ENCODE data around the gene HMGN2. TPM values are rescaled to one million over a fixed set of nuclear protein-coding genes. Genes with fewer than 3 reads are reported as not detected.

Gene HMGN2
- 100 to 1,000 TPM; 755 to 762 TPM for total RNA-seq

DNA sequence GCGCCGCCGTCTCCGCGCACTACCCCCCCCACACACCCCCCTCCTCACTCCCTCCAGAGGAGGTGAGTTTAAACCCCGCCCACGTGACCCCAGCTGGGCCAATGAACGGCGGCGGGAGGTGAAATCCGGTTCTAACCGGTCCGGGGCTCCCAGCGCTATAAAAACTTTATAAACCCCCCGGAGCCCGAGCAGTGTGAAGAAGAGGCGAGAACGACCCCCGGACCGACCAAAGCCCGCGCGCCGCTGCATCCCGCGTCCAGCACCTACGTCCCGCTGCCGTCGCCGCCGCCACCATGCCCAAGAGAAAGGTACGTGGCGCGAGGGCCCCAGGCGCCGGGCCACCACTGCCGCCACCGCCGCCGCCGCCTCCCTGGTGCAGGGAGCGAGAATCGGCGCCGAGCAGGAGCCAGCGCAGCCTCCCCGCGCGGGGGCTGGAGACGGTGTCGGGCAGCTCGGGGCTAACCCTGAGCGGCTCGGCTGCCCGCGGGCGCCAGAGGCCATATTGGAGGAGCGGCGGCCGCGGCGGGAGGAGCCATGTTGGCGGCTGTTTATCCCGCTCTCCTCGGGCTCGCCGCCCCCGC is at the start of gene HMGN2:
TSS of gene HMGN2 (plus strand) at position 121 of the 581 bp plus-strand sequence. CDS start at position 294, 173 bp downstream.
- POLR2A ChIA-PET = interaction anchor here (0.5 to 3.3 kb wide), 11 partner anchors 9 to 392 kb away, joined by 3 to 19 read pairs (median 3); partner anchors contain the start of gene DHDDS
- intact Hi-C loops (cut with micrococcal nuclease) = loop anchor here (1.0 to 5.0 kb wide), 6 partner anchors 29 to 392 kb away; partner anchors contain the start of genes DHDDS, PDIK1L and UBXN11
- no peaks in the 10 kb centered on the region for H3K9me3 Mint-ChIP-seq
- peak within 1 kb of the TSS; percentile 89 for H3K4me3 Mint-ChIP-seq
- peak within 1 kb of the TSS; percentile 97 for H3K27ac Mint-ChIP-seq
- H3K4me1 Mint-ChIP-seq (ENCODE audit: low read depth) = peaks cover 50% of the 10 kb centered on the region
- H3K27me3 Mint-ChIP-seq = no peaks in the 10 kb centered on the region
- H3K36me3 Mint-ChIP-seq = peaks cover 48% of the 10 kb centered on the region
- CTCF ChIA-PET = interaction anchor here (0.6 to 2.6 kb wide), 9 partner anchors 28 to 327 kb away, joined by 3 to 15 read pairs (median 3); partner anchors contain the start of genes CEP85 and DHDDS
- DNase-seq = peak; percentile 93

DNA sequence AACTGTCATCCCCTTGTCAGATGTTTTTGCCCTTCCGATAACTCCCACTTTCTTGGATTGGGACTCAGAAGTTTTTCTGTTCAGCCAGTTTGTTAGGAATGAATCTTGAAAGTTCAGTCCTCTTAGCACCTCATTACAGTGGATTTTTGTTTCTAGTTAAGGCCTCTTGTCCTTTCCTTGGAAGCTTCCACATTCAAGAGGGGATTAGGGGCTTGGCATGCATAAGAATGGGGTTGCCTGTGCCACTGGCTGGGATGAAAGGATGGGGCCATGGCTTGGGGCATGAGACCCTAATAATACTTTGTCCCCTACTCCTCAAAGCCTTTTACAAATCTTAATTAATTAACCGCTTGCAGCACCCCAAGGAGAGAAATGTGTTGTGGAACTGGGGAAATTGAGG is 42.5 kb upstream of the HMGN2 start:
- no peak overlapping the region for H3K4me3 Mint-ChIP-seq
- ChIA-PET CTCF (interaction anchor here (2.7 to 3.9 kb wide), 2 partner anchors 12 to 41 kb away, joined by 15 to 18 read pairs; partner anchors contain the start of gene HMGN2), POLR2A (no interaction called here)
- intact Hi-C loops (cut with micrococcal nuclease) = no loop called here
- H3K27ac Mint-ChIP-seq = no peak overlapping the region
- H3K9me3 Mint-ChIP-seq = no peaks in the 10 kb centered on the region
- H3K4me1 Mint-ChIP-seq (ENCODE audit: low read depth) = peaks cover 23% of the 10 kb centered on the region
- no peak for DNase-seq
- peaks cover 7% of the 10 kb centered on the region for H3K36me3 Mint-ChIP-seq
- no peaks in the 10 kb centered on the region for H3K27me3 Mint-ChIP-seq

DNA sequence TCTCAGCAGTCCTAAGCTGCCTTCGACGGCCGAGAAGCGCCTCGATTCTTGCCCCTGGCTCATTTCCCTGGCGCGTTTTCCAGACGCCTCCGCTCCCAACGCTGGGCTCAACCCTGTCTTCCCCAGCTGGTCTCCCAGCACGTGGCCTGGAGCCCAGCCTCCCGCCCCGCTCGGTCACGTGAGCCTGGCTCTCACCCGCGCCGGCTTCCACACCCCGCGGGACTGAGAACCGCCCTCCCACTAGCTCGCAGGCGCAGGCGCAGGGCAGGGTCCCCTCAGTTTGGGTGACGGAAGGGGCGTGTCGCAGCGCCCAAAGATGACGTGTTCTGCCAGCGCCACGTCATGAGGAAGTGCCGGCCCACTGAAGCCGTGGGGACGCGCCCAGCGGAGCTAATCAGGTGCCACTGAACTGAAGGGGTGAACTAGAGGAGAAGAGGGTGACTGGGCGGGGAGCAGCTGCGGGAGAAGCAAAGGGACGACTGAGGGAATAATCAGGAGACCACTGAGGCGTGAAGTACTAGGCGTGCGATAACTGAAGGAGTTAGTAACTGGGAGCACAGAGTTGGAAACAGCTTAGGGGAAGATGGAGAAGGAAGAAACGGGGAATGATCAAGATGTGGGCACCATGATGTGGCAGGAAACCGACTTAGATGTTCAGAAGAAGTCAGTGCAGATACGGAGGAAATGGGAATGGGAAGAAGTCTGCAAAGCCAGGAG is 40.1 kb upstream of the HMGN2 start, which contains the start of gene DHDDS:
TSS of gene DHDDS (plus strand) at position 343 of the 717 bp plus-strand sequence. CDS start 625 bp downstream, outside the sequence.
- Mint-ChIP-seq H3K27ac (peak within 1 kb of the TSS; percentile 80), H3K4me1 (ENCODE audit: low read depth) (peaks cover 23% of the 10 kb centered on the region), H3K36me3 (peaks cover 7% of the 10 kb centered on the region), H3K27me3 (no peaks in the 10 kb centered on the region), H3K4me3 (peak within 1 kb of the TSS; percentile 91), H3K9me3 (no peaks in the 10 kb centered on the region)
- peak; percentile 99 for DNase-seq
- POLR2A ChIA-PET = interaction anchor here (0.8 to 2.2 kb wide), 8 partner anchors 8 to 143 kb away, joined by 3 to 19 read pairs (median 3); partner anchors contain the start of gene HMGN2
- intact Hi-C loops (cut with micrococcal nuclease) = loop anchor here (1.0 kb wide), 2 partner anchors 40 to 113 kb away; partner anchors contain the start of gene HMGN2
- CTCF ChIA-PET = interaction anchor here (0.8 to 3.9 kb wide), 15 partner anchors 13 to 263 kb away, joined by 3 to 32 read pairs (median 3); partner anchors contain the start of genes CEP85, HMGN2 and ZNF593

- peak overlapping the region; percentile 80 for H3K27ac Mint-ChIP-seq
- peaks cover 8% of the 10 kb centered on the region for H3K36me3 Mint-ChIP-seq
- H3K4me1 Mint-ChIP-seq (ENCODE audit: low read depth) = peaks cover 23% of the 10 kb centered on the region
- intact Hi-C loops (cut with micrococcal nuclease) = loop anchor here (1.0 kb wide), 2 partner anchors 40 to 113 kb away; partner anchors contain the start of gene HMGN2
- no peaks in the 10 kb centered on the region for H3K9me3 Mint-ChIP-seq
- ChIA-PET CTCF (interaction anchor here (0.8 to 3.9 kb wide), 15 partner anchors 14 to 263 kb away, joined by 3 to 32 read pairs (median 3); partner anchors contain the start of genes CEP85, HMGN2 and ZNF593), POLR2A (interaction anchor here (0.8 to 2.2 kb wide), 8 partner anchors 7 to 144 kb away, joined by 3 to 19 read pairs (median 3); partner anchors contain the start of gene HMGN2)
- peak overlapping the region; percentile 91 for H3K4me3 Mint-ChIP-seq
- no peaks in the 10 kb centered on the region for H3K27me3 Mint-ChIP-seq
- no peak for DNase-seq
Observed at GRCh38 chr1:26432793-26433192, 39.4 kb upstream of the HMGN2 start.

DNA sequence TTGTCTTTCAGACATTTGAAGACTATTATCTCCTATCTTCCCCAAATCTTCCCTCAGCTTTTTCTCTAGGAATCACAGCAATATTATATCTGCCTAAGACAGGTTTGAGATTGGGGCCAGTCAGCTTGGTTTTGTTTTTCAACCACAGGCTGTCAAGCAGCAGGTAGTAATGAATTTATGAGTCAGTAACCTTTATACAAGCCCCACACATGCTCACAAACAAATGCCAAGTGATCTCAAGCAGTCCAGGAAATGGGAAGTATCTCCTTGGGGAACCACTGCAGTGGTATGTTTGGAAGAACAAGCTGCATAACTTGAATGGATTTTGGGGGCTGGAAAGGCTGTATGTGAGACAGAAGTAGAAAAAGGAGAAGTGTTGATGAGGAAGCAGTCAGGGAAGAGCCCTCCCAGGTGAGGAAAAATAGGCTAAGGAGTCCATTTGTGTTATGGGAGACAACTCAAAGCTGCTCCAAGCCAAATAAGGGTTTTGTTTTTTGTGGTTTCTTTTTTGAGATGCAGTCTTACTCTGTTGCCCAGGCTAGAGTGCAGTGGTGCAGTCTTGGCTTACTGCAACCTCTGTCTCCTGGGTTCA is 38.0 kb upstream of the HMGN2 start:
- intact Hi-C loops (cut with micrococcal nuclease) = no loop called here
- peaks cover 23% of the 10 kb centered on the region for H3K4me1 Mint-ChIP-seq (ENCODE audit: low read depth)
- peaks cover 16% of the 10 kb centered on the region for H3K36me3 Mint-ChIP-seq
- H3K9me3 Mint-ChIP-seq = no peaks in the 10 kb centered on the region
- CTCF ChIA-PET = interaction anchor here (3.8 kb wide), 1 partner anchor 17 kb away, joined by 32 read pairs; no protein-coding TSS in a partner anchor
- no peak overlapping the region for H3K27ac Mint-ChIP-seq
- POLR2A ChIA-PET = no interaction called here
- no peak overlapping the region for H3K4me3 Mint-ChIP-seq
- no peaks in the 10 kb centered on the region for H3K27me3 Mint-ChIP-seq
- no peak for DNase-seq

DNA sequence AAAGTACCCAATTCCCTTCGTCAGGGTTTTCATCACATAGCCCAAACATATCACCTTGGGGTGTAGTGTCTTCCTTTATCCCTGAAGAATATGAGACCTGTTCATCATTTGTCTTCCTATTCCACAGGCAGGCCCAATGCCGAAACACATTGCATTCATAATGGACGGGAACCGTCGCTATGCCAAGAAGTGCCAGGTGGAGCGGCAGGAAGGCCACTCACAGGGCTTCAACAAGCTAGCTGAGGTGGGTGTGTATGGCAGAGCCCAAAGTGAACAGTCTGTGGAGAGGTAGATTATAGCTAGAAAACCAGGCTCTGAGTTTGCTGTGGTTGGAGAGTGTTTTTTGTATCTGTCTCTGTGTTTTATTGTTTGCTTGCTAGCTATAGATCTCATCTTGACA is 34.2 kb upstream of the HMGN2 start:
- H3K27ac Mint-ChIP-seq = no peak overlapping the region
- no peaks in the 10 kb centered on the region for H3K9me3 Mint-ChIP-seq
- H3K36me3 Mint-ChIP-seq = peaks cover 33% of the 10 kb centered on the region
- H3K4me1 Mint-ChIP-seq (ENCODE audit: low read depth) = peaks cover 9% of the 10 kb centered on the region
- H3K27me3 Mint-ChIP-seq = no peaks in the 10 kb centered on the region
- intact Hi-C loops (cut with micrococcal nuclease) = no loop called here
- DNase-seq = no peak
- H3K4me3 Mint-ChIP-seq = no peak overlapping the region
- ChIA-PET POLR2A (no interaction called here), CTCF (no interaction called here)

- no peak for DNase-seq
- POLR2A ChIA-PET = interaction anchor here (1.0 kb wide), 1 partner anchor 8 kb away, joined by 3 read pairs; the partner anchor contains the start of gene DHDDS
- H3K36me3 Mint-ChIP-seq = peaks cover 42% of the 10 kb centered on the region
- CTCF ChIA-PET = no interaction called here
- no peaks in the 10 kb centered on the region for H3K27me3 Mint-ChIP-seq
- intact Hi-C loops (cut with micrococcal nuclease) = no loop called here
- H3K4me1 Mint-ChIP-seq (ENCODE audit: low read depth) = no peaks in the 10 kb centered on the region
- no peaks in the 10 kb centered on the region for H3K9me3 Mint-ChIP-seq
- H3K27ac Mint-ChIP-seq = no peak overlapping the region
- H3K4me3 Mint-ChIP-seq = no peak overlapping the region
Observed at GRCh38 chr1:26440259-26440658, 32.0 kb upstream of the HMGN2 start.

GRCh38 chr1:26449868-26450267 is 22.4 kb upstream of the HMGN2 start:
- no peak overlapping the region for H3K4me3 Mint-ChIP-seq
- H3K9me3 Mint-ChIP-seq = no peaks in the 10 kb centered on the region
- CTCF ChIA-PET = interaction anchor here (2.8 kb wide), 1 partner anchor 33 kb away, joined by 10 read pairs; no protein-coding TSS in a partner anchor
- H3K27ac Mint-ChIP-seq = no peak overlapping the region
- H3K27me3 Mint-ChIP-seq = no peaks in the 10 kb centered on the region
- H3K36me3 Mint-ChIP-seq = peaks cover 32% of the 10 kb centered on the region
- no peaks in the 10 kb centered on the region for H3K4me1 Mint-ChIP-seq (ENCODE audit: low read depth)
- DNase-seq = no peak
- intact Hi-C loops (cut with micrococcal nuclease) = no loop called here
- POLR2A ChIA-PET = no interaction called here

DNA sequence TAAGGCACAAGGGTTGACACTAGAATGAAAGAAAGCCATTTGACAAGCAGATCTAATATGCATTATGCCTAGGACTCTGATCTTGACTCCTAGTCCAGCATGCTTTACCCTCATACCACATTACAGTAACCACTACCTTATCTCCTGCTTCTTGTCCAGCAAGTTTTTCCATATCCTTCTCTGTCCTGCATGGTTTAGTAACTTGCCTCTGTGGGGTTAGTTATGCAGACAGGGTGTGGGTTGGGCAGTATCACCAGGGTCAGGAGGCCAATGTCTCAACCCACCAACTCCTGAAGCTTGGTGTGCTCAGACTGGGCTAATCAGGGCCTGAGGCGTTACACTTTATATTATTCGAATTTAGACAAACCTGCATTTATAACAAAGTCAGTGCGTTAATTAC is 21.3 kb upstream of the HMGN2 start:
- Mint-ChIP-seq H3K4me1 (ENCODE audit: low read depth) (no peaks in the 10 kb centered on the region), H3K9me3 (no peaks in the 10 kb centered on the region), H3K27ac (no peak overlapping the region), H3K27me3 (no peaks in the 10 kb centered on the region), H3K4me3 (no peak overlapping the region), H3K36me3 (peaks cover 33% of the 10 kb centered on the region)
- DNase-seq = no peak
- intact Hi-C loops (cut with micrococcal nuclease) = no loop called here
- ChIA-PET POLR2A (no interaction called here), CTCF (no interaction called here)

DNA sequence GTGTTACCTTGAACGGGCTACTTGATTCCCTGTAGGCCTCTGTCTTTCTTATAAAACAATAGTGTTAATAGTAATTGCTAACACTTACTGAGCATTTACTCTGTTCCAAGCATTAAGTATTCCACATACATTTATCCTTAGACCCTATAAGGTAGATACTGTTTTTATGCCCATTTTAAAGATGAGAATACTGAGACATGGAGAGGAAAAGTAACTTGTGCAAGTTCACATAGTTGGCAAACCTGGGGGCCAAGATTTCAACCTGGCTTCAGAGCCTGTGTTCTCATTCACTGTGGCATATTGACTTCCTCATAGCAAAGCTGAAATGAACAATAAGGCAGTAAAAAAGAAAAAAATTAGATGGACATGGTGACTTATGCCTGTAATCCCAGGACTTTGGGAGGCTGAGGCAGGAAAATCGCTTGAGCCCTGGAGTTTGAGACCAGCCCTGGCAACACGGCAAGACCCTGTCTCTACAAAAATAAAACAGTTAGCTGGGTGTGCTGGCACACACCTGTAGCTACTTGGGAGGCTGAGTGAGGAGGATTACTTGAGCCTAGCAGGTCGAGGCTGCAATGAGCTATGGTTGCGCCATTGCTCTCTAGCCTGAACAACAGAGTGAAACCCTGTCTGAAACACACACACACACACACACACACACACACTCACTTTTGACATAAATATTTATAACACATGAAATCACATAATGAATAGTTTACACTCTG is 19.6 kb upstream of the HMGN2 start:
- intact Hi-C loops (cut with micrococcal nuclease) = no loop called here
- H3K36me3 Mint-ChIP-seq = peaks cover 24% of the 10 kb centered on the region
- no peak overlapping the region for H3K4me3 Mint-ChIP-seq
- no peaks in the 10 kb centered on the region for H3K27me3 Mint-ChIP-seq
- CTCF ChIA-PET = interaction anchor here (0.7 kb wide), 1 partner anchor 36 kb away, joined by 3 read pairs; no protein-coding TSS in a partner anchor
- no peaks in the 10 kb centered on the region for H3K4me1 Mint-ChIP-seq (ENCODE audit: low read depth)
- no peak for DNase-seq
- H3K9me3 Mint-ChIP-seq = no peaks in the 10 kb centered on the region
- no peak overlapping the region for H3K27ac Mint-ChIP-seq
- POLR2A ChIA-PET = no interaction called here

DNA sequence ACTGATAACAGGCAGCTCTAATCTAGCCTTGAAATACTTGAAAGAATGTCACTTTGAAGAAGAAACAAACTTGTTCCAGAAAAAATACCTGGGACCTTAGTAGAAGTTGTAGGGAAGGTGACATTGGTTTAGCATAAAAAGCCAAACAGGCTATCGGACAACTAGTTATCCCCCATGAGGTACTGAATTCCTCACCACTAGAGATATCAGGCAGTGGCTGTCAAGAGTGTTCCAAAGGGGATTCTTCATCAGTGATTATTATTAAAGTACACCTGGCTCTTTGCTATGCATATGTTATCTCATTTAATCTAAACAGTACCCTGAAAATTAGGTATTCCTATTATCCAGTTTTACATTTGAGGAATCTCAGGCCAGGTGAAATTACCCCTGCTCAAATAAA is 13.1 kb upstream of the HMGN2 start:
- H3K27me3 Mint-ChIP-seq = no peaks in the 10 kb centered on the region
- H3K4me3 Mint-ChIP-seq = no peak overlapping the region
- intact Hi-C loops (cut with micrococcal nuclease) = no loop called here
- ChIA-PET CTCF (interaction anchor here (2.3 kb wide), 1 partner anchor 11 kb away, joined by 11 read pairs; no protein-coding TSS in a partner anchor), POLR2A (no interaction called here)
- no peak for DNase-seq
- H3K4me1 Mint-ChIP-seq (ENCODE audit: low read depth) = no peaks in the 10 kb centered on the region
- peaks cover 33% of the 10 kb centered on the region for H3K36me3 Mint-ChIP-seq
- H3K9me3 Mint-ChIP-seq = no peaks in the 10 kb centered on the region
- no peak overlapping the region for H3K27ac Mint-ChIP-seq

All from activated CD4-positive, alpha-beta memory T cell treated with anti-CD3 and anti-CD28 coated beads for 36 hours (primary cell).